Fibroblast of lung (primary cell): ENCODE results near the gene CXCR4. TPM values are rescaled to one million over a fixed set of nuclear protein-coding genes. Genes with fewer than 3 reads are reported as not detected.

Experiments
- DNase-seq, 2 donors: peaks; one replicate each; pipeline versions ENCODE4 v3.0.0 to v3.0.0-alpha.2; 2010; ENCODE audit warnings: low read depth in 2 of 2
- H2AFZ ChIP-seq: 2 replicates; pipeline ENCODE4 v1.5.1; 2012; ENCODE audit warnings: low read length, control low read depth, inconsistent platforms
- H3K27ac ChIP-seq: 2 replicates; pipeline ENCODE4 v1.5.1; 2011; ENCODE audit warnings: low read length, control low read depth; ENCODE audit not compliant: insufficient read depth
- H3K27me3 ChIP-seq: 2 replicates; pipeline ENCODE4 v1.5.1; 2011; ENCODE audit warnings: mild to moderate bottlenecking, low read length; ENCODE audit not compliant: control insufficient read depth, insufficient read depth
- H3K36me3 ChIP-seq: 2 replicates; pipeline ENCODE4 v1.5.1; 2011; ENCODE audit warnings: low read length; ENCODE audit not compliant: control insufficient read depth, insufficient read depth
- H3K4me1 ChIP-seq: 2 replicates; pipeline ENCODE4 v1.5.1; 2011; ENCODE audit warnings: low read length; ENCODE audit not compliant: control insufficient read depth, insufficient read depth; ENCODE audit errors: extremely low read depth
- H3K4me2 ChIP-seq: 2 replicates; pipeline ENCODE4 v1.5.1; 2011; ENCODE audit warnings: low read length, control low read depth; ENCODE audit not compliant: insufficient read depth; ENCODE audit errors: extremely low read depth
- H3K4me3 ChIP-seq, 4 experiments: fragments of 200-600 bp in 1 of 4; sonication (generic) in 1 of 4; replicated peaks in 1 of 4; 2 replicates each; pipeline ENCODE4 v1.5.1; 2011 to 2016; ENCODE audit warnings: low read length in 4 of 4, low read depth in 3 of 4, mild to moderate bottlenecking in 3 of 4, control low read depth in 2 of 4, inconsistent platforms in 1 of 4, mixed read lengths in 1 of 4; ENCODE audit not compliant: insufficient read depth in 1 of 4; ENCODE audit errors: control extremely low read depth in 1 of 4
- H3K79me2 ChIP-seq: 2 replicates; pipeline ENCODE4 v1.5.1; 2012; ENCODE audit warnings: mild to moderate bottlenecking, low read length, inconsistent platforms; ENCODE audit not compliant: control insufficient read depth, insufficient read depth
- H3K9ac ChIP-seq: 2 replicates; pipeline ENCODE4 v1.5.1; 2011; ENCODE audit warnings: mild to moderate bottlenecking, low read length, control low read depth; ENCODE audit not compliant: insufficient read depth
- H3K9me3 ChIP-seq: 2 replicates; pipeline ENCODE4 v1.5.1; 2012; ENCODE audit warnings: low read depth, low read length; ENCODE audit not compliant: control insufficient read depth, insufficient read depth
- H4K20me1 ChIP-seq: 2 replicates; pipeline ENCODE4 v1.5.1; 2011; ENCODE audit warnings: low read length; ENCODE audit not compliant: control insufficient read depth, insufficient read depth; ENCODE audit errors: extremely low read depth
- CTCF ChIP-seq, 2 donors: IDR thresholded peaks in 1 of 2; conservative IDR thresholded peaks in 1 of 2; 1 replicate in 1 of 2; 2 replicates in 1 of 2; pipeline ENCODE4 v1.5.1; 2011 to 2012; ENCODE audit warnings: low read length in 2 of 2, control low read depth in 1 of 2, inconsistent platforms in 1 of 2, low read depth in 1 of 2, mild to moderate bottlenecking in 1 of 2
- EZH2 ChIP-seq: IDR thresholded peaks from 2 replicates; pipeline ENCODE4 v1.5.1; 2012; ENCODE audit warnings: low read length, control low read depth, mild to moderate bottlenecking; ENCODE audit errors: missing control alignments
- polyA plus RNA-seq, 2 donors: library from polyadenylated mRNA; depleted of rRNA in 1 of 2; stranded (reverse) in 1 of 2; unstranded in 1 of 2; fragments of >200 nt; gene quantifications; 2 replicates each; pipeline ENCODE4 v1.2.1, GENCODE V29; 2011 to 2012; ENCODE audit warnings: missing spikeins in 1 of 2
- total RNA-seq: library from RNA; depleted of rRNA; stranded (reverse); fragments of >200 nt; gene quantifications from 2 replicates; pipeline ENCODE4 v1.2.1, GENCODE V29; 2014

Gene CXCR4
- total and polyA plus RNA-seq, 2 donors (not counting 1 experiment from before 2014, with no cell fraction given), result 0.03 TPM; not detected in 1

DNA sequence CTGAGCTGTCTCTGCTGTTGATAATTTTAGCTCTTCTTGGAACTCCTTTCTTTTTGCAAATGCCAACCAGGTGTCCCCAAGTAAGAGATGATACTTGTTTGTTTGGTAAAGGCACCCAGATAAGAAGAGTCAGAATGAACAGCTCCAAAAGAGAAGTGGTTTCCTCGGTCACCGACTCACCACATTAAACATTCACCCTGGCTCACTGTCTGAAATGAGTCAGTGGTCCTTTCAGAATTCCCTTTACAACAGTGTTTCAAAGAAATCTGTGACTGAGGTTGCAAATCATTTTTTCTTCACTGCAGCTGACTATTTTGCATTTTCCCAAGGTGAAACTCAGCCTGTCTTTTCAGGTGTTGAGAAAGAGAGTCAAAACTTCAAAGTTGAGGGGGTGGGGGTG, 16.2 kb upstream of the CXCR4 start:
- Histone ChIP-seq H3K36me3 (no peaks in the 10 kb centered on the region), H3K4me1 (no peaks in the 10 kb centered on the region), H3K4me2 (no peak overlapping the region), H3K9me3 (no peaks in the 10 kb centered on the region), H3K9ac (no peak overlapping the region), H3K79me2 (no peaks in the 10 kb centered on the region), H2AFZ (no peak overlapping the region), H3K27me3 (no peaks in the 10 kb centered on the region), H3K4me3 (no peak overlapping the region), H4K20me1 (no peaks in the 10 kb centered on the region), H3K27ac (no peak overlapping the region)
- TF ChIP-seq EZH2, result no peak
- no peak for TF ChIP-seq CTCF (conservative IDR thresholded peaks at IDR 0.05 in 1 of 2, IDR thresholded peaks at IDR 0.05 in 1 of 2; ENCODE audit: low read depth in 1 of 2, low read length in 2 of 2)
- DNase-seq, result no peak

DNA sequence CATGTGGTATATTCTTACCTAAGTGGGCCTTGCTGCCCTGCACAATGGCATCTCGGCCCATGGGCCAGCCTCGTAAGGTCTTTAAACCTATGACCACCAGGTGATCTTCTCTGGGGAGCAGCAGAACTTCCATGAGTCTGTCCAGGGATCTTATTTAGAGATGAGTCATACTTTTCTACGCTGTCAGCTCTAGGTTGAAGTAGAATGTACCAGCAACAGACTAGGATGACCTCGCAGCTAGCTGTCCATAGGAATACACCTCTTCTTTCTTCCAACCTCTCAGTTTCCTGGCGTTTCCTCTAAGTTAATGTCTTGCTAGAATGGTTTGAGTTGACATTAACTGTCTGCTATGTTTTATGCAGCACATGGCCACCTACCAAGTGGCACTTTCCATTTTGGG, 15.6 kb upstream of the CXCR4 start:
- no peaks in the 10 kb centered on the region for H3K36me3 ChIP-seq
- H4K20me1 ChIP-seq, result no peaks in the 10 kb centered on the region
- TF ChIP-seq EZH2 (no peak), CTCF (conservative IDR thresholded peaks at IDR 0.05 in 1 of 2, IDR thresholded peaks at IDR 0.05 in 1 of 2; ENCODE audit: low read depth in 1 of 2, low read length in 2 of 2) (no peak)
- DNase-seq, result no peak
- no peaks in the 10 kb centered on the region for H3K9me3 ChIP-seq
- H3K4me3 ChIP-seq, result no peak overlapping the region
- no peaks in the 10 kb centered on the region for H3K27me3 ChIP-seq
- H3K27ac ChIP-seq, result no peak overlapping the region
- H2AFZ ChIP-seq, result no peak overlapping the region
- H3K9ac ChIP-seq, result no peak overlapping the region
- no peaks in the 10 kb centered on the region for H3K4me1 ChIP-seq
- H3K79me2 ChIP-seq, result no peaks in the 10 kb centered on the region
- no peak overlapping the region for H3K4me2 ChIP-seq

GRCh38 chr2:136133176-136133575, 15.2 kb upstream of the CXCR4 start:
- H3K9ac ChIP-seq, result no peak overlapping the region
- no peaks in the 10 kb centered on the region for H3K4me1 ChIP-seq
- no peaks in the 10 kb centered on the region for H3K36me3 ChIP-seq
- H3K4me2 ChIP-seq, result no peak overlapping the region
- H3K4me3 ChIP-seq, result no peak overlapping the region
- no peak overlapping the region for H3K27ac ChIP-seq
- no peaks in the 10 kb centered on the region for H4K20me1 ChIP-seq
- TF ChIP-seq EZH2 (no peak), CTCF (conservative IDR thresholded peaks at IDR 0.05 in 1 of 2, IDR thresholded peaks at IDR 0.05 in 1 of 2; ENCODE audit: low read depth in 1 of 2, low read length in 2 of 2) (no peak)
- DNase-seq, result no peak
- no peaks in the 10 kb centered on the region for H3K27me3 ChIP-seq
- H3K79me2 ChIP-seq, result no peaks in the 10 kb centered on the region
- no peaks in the 10 kb centered on the region for H3K9me3 ChIP-seq
- H2AFZ ChIP-seq, result no peak overlapping the region
